Muscle of arm (tissue), 12 donors: ENCODE data around the gene AFTPH. TPM values are rescaled to one million over a fixed set of nuclear protein-coding genes. Genes with fewer than 3 reads are reported as not detected.
"Not testable (repeated sequence)": the region's sequence is repeated elsewhere in the genome, so short reads cannot be mapped to it uniquely, and the experiment has no call there.

Experiments used
- DNase-seq: peaks from one replicate; pipeline ENCODE4 v3.0.0-alpha.2; 2013
- polyA plus RNA-seq, 12 donors: library from polyadenylated mRNA; unstranded; fragments of 120-200 nt; gene quantifications; one replicate each; pipeline ENCODE4 v1.2.1, GENCODE V29; 2013; ENCODE audit not compliant: insufficient read length in 12 of 12

AFTPH gene
- polyA plus RNA-seq, 12 donors: 16.3 to 36.5 (median 22.8) TPM; not detected in 1

GRCh38 chr2:64492821-64493220 is 31.3 kb upstream of the AFTPH start:
- DNase-seq: no peak

DNA sequence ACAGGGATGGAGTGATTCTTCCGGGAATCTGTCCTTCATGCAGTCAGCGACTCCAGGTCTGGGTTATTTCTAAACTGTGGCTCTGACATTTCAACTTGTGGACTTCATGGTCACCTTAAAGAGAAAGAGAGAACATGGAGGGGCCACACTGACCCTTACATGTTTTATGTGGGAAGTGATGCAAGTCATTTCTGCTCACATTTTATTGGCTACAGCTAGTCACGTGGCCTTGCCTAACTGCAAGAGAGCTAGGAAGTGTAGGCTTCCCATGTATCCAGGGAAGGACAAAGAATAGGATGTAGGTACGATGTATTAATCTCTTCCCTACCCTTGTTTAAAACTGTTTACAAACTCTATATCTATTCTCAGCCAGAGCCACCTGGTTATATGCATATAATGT is 30.3 kb upstream of the AFTPH start:
- DNase-seq: no peak

DNA sequence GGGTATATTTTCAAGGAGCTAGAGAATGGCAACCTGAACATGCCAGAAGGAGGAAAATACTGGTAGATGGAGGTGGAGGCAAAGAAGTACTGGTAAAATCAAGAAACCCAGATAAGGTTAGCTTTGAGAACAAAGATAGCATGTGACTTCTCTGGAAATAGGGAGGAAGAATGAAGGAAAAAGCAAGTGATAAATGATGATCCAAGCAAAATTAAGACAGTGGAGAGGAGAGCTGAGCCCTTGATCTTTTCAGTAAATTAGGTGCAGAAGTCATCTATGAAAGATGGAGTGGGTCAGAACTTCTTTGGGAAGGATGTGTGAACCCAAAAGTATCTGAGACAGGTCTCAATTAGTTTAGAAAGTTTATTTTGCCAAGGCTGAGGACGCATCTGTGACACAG is 25.7 kb upstream of the AFTPH start:
- DNase-seq: no peak

DNA sequence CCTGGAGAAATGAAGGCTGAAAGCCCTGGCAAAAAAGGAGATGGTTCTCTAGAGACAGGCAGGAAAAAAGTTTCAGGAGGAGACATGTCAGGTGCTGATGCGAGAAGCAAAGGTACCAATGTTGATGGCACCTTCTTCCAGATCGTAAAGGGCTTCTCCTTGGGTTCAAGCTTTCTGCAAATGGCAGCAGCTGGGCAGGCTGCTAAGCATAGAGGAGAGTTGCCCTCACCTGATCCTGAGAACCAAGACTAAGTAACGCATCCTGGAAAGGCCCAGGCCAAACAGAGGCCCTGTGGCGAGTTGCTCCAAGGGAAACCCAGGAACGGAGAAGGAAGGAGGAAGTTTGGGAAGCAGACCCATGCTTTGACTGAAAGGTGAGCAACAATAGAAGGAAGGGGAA is 23.6 kb upstream of the AFTPH start:
- no peak for DNase-seq

DNA sequence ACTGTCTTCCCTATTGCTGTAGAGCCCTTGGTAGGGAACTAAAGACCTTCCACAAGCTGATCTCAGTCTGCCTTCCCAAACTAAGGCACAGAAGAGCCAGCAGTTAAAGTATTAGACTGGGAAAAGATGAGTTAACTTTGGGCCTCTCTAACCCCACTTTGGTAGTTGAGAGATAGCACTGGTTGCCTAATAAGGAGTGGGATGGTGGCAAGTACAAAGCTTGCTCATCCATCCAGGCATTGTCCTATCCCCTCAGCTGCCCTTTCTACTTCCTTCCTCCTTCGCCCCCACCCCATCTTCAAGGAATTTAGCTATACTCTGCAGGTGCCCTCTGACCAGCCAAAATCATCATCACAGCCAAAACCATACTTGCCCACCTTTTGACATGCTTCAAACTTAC is 22.2 kb upstream of the AFTPH start:
- DNase-seq: no peak

DNA sequence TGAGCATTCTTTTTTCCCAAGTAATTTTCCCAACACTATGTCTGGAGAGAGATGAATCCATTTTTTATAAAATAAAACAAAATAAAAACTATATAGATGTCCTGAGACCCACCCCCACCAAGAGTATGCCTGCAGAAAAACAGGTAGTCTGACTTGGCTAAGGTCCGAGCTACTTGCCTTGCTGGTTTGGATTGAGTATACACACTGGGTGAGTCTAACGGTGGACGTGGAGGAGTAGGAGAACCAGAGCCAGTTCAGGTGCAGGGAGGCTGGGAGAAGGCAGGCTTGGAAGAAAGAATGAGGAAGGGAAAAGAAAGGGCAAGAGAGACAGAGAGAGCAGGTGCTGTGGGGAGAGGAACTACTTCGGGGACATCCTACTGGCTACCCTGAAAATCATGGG is 21.3 kb upstream of the AFTPH start:
- DNase-seq: no peak

DNA sequence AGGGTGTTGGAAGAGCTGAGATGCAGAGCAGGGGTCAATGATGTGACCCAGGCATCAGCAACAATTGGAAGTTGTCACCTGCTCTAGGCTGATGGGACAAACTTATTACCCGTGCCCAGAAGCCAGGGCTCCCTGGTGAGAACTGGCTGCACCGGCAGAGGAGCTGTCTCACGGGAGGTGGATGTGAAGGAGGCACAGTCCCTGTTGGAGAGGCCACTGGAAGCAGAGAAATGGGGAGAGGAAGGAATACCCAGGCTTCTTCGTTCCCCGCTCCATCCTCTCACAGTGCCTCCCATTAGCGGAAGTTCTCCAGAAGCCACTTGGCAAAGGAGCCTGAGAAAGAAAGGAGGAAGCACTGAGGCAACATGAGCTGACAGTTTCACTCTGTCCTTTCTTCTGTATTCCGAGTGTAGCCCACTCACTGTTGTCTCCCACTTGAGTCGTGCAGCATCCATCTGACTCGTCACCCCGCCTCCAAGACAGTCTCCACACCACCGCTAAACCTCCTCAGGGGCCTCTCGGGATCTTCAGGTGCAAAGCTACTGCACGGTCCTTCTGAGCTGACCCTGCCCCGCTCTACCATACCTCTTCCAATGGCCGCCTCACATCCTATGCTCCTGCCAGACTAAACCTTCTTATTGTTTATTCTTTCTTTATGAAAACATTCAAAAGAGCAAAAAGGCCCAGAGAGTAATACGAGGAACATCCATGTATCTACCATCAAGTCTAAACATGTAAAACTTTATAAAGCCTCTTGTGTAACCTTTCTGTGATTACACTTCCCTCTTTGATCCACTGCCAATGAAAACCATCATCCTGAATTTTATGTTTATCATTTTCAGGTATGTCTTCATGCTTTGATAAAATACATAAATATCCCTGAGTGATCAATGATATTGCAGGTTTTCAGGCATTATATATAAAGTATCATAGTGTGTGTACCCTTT is 19.1 kb upstream of the AFTPH start:
- no peak for DNase-seq

GRCh38 chr2:64506686-64507085 is 17.4 kb upstream of the AFTPH start:
- no peak for DNase-seq

- DNase-seq: no peak
Measured at GRCh38 chr2:64514008-64514407, 10.1 kb upstream of the AFTPH start.

- no peak for DNase-seq
Measured at GRCh38 chr2:64515086-64515485, 9.0 kb upstream of the AFTPH start.

- DNase-seq: no peak
Measured at GRCh38 chr2:64516651-64517510, 7.2 kb upstream of the AFTPH start.

DNA sequence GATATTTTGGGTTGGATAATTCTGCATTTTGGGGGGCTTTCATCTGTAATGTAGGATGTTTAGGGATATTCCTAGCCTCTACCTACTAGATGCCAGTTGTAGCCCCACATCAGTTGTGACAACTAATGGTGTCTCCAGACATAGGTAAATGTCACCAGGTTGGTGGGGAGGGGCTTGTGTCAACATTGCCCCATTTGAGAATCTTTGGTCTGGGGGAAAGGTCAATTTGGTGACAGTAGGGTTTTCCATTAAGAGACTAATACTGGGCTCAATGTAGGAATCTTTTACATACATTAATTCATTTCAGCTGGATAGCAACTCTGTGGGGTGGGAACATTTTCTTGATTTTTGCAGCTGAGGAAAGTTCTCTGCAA is 6.6 kb upstream of the AFTPH start:
- no peak for DNase-seq

GRCh38 chr2:64522843-64523428 is 1.2 kb upstream of the AFTPH start:
- peak; percentile 86 for DNase-seq

GRCh38 chr2:64524604-64525316 is 632 bp downstream of the AFTPH start:
- DNase-seq: peak; percentile 31

DNA sequence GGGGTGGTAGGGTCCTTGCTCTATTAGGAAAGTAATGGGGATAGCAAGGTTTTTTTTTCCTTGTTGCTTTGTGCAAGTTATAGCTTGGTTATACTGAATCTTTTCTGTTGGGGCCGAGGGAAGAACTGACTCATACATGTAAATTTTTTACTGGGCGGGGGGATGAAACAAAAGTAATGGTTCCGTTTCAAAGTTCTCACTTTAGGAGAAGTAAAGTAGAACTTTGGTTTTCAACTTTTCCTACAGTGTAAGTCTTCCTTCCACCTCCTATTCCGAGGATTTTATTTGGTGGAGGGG is 1.1 kb downstream of the AFTPH start:
- DNase-seq: peak; percentile 31

GRCh38 chr2:64526034-64526433 is 1.9 kb downstream of the AFTPH start:
- DNase-seq: no peak

DNA sequence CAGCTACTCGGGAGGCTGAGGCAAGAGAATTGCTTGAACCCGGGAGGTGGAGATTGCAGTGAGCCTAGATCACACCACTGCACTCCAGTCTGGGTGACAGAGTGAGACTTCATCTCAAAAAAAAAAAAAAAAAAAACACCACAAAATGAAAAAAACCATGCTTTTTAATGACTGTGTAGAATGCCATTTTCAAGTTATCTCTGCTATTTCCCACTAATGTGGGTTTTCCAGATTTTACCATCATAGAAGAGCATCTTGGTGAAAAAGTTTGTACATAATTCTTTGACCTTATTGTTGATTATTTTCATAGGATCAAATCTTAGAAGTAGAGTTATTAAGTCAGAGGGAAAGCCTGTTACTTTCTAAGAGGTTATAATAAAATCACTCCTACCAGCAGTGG is 6.8 kb downstream of the AFTPH start:
- not testable (repeated sequence) for DNase-seq

GRCh38 chr2:64532030-64532429 is 7.9 kb downstream of the AFTPH start:
- DNase-seq: no peak

DNA sequence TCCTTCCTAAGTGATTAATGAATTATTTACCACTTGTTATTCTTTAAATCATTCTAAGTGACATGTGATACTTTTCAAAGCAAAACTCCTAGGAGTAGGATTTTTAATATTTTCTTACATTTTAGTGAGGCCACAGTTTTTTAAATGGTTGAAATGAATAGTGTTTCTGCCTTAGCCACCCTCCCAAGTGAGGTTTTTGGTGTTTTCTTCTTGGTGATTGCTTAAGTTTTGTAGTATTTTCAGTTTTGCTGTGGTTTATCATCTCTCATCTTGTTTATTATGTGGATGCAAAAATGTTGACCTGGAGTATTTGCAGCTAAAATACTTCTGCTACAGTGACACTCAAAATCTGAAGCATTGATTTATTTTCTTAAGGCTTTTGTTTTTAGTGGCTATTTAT is 9.8 kb downstream of the AFTPH start:
- DNase-seq: no peak

- DNase-seq: no peak
Measured at GRCh38 chr2:64534363-64534762, 10.2 kb downstream of the AFTPH start.

DNA sequence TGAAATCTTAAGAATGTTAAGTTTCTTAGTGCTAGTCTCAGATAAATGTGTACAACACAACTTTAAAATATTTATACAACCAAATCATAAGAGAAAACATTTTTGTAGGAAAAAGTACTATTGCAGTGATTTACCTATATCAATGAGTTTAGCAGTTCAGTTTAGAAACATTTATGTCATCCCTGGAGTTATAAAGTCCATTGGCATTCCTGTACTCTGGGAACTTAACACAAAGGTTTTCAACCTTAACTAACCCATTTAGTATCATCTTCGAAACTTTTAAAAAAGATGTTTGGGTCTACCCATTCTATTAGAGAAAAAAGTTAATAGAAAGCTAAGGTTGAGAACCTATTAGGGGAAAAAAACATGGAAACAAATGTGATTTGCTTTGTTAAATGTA is 10.9 kb downstream of the AFTPH start:
- no peak for DNase-seq

DNA sequence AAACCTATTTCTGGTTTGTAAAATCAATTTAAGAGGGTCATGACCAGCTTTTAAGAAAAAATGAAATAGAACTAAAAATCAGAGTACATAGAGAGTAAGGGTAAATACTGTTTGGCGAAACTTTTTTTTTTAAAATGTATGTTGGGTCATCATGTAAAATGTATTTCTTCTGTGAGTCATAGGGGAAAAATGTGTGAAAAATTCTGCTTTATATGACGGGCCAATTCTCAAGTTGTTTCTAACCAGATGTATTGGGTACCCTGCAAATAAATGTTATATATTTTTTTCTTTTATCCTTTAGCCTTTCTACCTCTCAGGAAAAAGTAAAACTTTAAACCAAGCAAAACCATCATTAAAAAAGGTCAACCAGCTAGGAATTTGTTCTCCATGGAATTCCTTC is 13.9 kb downstream of the AFTPH start:
- DNase-seq: no peak
